Measurements from ENCODE around the gene CD99.

DNA sequence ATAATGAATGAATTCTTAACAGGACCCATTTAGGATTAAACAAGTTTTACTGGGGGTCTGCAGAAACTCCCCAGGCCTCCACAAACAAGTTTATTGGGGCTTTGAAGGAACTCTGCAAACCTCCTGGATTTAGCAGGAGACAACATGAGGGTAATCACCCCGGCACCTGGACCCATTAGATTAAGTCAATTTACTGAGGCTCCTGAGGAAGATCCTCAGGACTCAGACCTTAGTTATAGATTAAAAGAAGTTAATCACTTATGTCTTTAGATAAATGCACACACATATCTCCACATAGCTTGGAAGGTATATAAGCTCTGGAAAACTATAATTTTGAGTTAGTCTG is 90.1 kb downstream of the CD99 start:
- TF ChIP-seq CTCF (IDR thresholded peaks at IDR 0.05; ENCODE audit: low read depth, low read length, missing input control) (no peak), TAF1 (conservative IDR thresholded peaks at IDR 0.05) (no peak), YY1 (IDR thresholded peaks at IDR 0.05) (no peak), FOXA1 (IDR thresholded peaks at IDR 0.05) (no peak), REST (IDR thresholded peaks at IDR 0.05) (no peak), EGR1 (IDR thresholded peaks at IDR 0.05; ENCODE audit: low read depth in 2 of 2) (no peak), RXRA (IDR thresholded peaks at IDR 0.05) (no peak)
- TF ChIP-seq, protein P1, sequence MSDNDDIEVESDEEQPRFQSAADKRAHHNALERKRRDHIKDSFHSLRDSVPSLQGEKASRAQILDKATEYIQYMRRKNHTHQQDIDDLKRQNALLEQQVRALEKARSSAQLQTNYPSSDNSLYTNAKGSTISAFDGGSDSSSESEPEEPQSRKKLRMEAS (IDR thresholded peaks at IDR 0.05): no peak
- TF ChIP-seq, protein P2, sequence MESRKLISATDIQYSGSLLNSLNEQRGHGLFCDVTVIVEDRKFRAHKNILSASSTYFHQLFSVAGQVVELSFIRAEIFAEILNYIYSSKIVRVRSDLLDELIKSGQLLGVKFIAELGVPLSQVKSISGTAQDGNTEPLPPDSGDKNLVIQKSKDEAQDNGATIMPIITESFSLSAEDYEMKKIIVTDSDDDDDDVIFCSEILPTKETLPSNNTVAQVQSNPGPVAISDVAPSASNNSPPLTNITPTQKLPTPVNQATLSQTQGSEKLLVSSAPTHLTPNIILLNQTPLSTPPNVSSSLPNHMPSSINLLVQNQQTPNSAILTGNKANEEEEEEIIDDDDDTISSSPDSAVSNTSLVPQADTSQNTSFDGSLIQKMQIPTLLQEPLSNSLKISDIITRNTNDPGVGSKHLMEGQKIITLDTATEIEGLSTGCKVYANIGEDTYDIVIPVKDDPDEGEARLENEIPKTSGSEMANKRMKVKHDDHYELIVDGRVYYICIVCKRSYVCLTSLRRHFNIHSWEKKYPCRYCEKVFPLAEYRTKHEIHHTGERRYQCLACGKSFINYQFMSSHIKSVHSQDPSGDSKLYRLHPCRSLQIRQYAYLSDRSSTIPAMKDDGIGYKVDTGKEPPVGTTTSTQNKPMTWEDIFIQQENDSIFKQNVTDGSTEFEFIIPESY (IDR thresholded peaks at IDR 0.05): no peak
- TF ChIP-seq, protein P3, sequence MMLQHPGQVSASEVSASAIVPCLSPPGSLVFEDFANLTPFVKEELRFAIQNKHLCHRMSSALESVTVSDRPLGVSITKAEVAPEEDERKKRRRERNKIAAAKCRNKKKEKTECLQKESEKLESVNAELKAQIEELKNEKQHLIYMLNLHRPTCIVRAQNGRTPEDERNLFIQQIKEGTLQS (IDR thresholded peaks at IDR 0.05): no peak

Measured in liver (tissue), 3 donors.